SU-DHL-6 (cell line): ENCODE measurements around the gene CYCS.
"Not testable (repeated sequence)": the region's sequence is repeated elsewhere in the genome, so short reads cannot be mapped to it uniquely, and the experiment has no call there.

Source experiments
- EZH2phosphoT487 ChIP-seq: fragments of 200-600 bp; sonication (generic), shearing (Covaris generic); conservative IDR thresholded peaks from 2 replicates; pipeline ENCODE4 v1.6.1; 2018; ENCODE audit warnings: mild to moderate bottlenecking, antibody characterized with exemption, low read length, moderate library complexity, mixed read lengths
- TF ChIP-seq, protein P1 (sequence below): fragments of 200-600 bp; sonication (generic); IDR thresholded peaks from one replicate; pipeline ENCODE4 v1.5.1; 2017; ENCODE audit warnings: antibody characterized with exemption, mild to moderate bottlenecking, low read length, moderate library complexity; ENCODE audit not compliant: insufficient read depth, poor library complexity, severe bottlenecking

DNA sequence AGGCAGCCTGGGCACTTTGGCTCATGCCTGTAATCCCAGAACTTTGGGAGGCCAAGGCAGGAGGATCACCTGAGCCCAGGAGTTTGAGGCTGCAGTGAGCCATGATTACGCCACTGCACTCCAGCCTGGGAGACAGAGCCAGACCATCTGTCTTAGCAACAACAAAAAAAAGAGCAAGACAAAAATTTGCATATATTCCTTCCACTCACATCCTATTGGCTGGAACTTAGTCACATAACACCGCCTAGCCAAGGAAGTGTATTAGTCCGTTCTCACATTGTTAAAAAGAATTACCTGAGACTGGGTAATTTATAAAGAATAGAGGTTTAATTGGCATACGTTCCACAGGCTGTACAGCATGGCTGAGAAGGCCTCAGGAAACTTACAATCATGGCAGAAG lies 43.0 kb downstream of the CYCS start:
- TF ChIP-seq EZH2phosphoT487, result not testable (repeated sequence)
- TF ChIP-seq, protein P1, sequence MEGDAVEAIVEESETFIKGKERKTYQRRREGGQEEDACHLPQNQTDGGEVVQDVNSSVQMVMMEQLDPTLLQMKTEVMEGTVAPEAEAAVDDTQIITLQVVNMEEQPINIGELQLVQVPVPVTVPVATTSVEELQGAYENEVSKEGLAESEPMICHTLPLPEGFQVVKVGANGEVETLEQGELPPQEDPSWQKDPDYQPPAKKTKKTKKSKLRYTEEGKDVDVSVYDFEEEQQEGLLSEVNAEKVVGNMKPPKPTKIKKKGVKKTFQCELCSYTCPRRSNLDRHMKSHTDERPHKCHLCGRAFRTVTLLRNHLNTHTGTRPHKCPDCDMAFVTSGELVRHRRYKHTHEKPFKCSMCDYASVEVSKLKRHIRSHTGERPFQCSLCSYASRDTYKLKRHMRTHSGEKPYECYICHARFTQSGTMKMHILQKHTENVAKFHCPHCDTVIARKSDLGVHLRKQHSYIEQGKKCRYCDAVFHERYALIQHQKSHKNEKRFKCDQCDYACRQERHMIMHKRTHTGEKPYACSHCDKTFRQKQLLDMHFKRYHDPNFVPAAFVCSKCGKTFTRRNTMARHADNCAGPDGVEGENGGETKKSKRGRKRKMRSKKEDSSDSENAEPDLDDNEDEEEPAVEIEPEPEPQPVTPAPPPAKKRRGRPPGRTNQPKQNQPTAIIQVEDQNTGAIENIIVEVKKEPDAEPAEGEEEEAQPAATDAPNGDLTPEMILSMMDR, result not testable (repeated sequence)
